ENCODE data around the gene FAR2. TPM values are rescaled to one million over a fixed set of nuclear protein-coding genes. Genes with fewer than 3 reads are reported as not detected.

Gene FAR2
- not detected in 5 replicates for total RNA-seq (2022; extraction: Qiagen RNA extraction; ENCODE audit: low read depth)

DNA sequence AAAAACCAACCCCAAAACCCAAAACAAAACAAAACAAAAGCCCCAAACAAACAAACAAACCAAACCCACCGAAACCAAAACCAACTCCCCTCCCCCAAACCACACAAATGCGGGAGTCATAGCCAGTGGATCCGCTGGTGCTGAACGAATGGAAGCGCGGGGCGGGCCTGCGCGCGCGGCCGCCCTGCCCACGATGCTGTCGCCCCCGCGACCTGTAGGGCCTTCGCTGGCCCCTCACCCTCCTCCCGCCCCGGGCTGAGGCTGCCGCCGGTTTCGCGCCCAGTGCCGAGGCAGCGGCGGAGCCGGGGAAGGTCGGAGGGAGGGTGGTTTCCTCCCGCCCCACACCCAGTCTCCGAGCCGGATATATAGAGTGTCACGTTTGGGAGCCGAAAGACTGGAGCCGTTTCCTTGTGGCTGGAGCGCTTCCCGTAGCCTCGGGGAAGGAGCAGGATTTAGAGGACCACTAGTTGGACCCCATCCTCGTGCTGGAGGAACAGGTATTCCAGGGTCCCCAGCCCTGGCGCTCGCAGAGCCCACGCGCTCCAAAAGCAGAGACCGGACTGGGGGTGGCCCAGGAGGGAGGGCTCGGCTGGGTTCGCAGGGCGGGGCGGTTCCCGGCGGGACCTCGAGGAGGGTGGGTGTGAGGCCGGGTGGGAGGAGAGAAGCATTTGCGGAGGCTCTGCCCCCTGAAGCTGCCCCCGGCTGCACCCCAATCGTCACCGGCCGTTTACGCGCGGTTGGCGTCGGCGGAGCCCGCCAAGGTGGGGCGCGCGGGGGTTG lies at the start of gene FAR2:
Gene FAR2 (plus strand): TSS at position 368 of the 780 bp plus-strand sequence. CDS start 121,172 bp downstream, outside the sequence.

GRCh38 chr12:29380536-29381523 lies 231.8 kb downstream of the FAR2 start, which contains the start of gene ERGIC2:
TSS of gene ERGIC2 (minus strand) at chr12:29381172. CDS start at chr12:29371633, 9,539 bp downstream.

Other genes with a start within 250 kb of the FAR2 start
- 67.8 to 90.4 TPM (median 77.4 TPM) in 5 replicates for gene ERGIC2, start 231.9 kb downstream of the FAR2 start, total RNA-seq (2022; extraction: Qiagen RNA extraction; ENCODE audit: low read depth)

All from A549 treated with DMSO at 1 μM for 4 hours (cell line).